Transverse colon (tissue), 4 donors: ENCODE measurements around the gene KLHL22. TPM values are rescaled to one million over a fixed set of nuclear protein-coding genes. Genes with fewer than 3 reads are reported as not detected.

Experiments
- DNase-seq: peaks from one replicate; pipeline ENCODE4 v3.0.0-alpha.2; 2019
- H3K27ac ChIP-seq, 4 donors: fragments of 200-600 bp; sonication (generic); 2 replicates each; pipeline ENCODE4 v1.5.1; 2016 to 2018; ENCODE audit warnings: inconsistent platforms in 4 of 4
- H3K27me3 ChIP-seq: fragments of 200-600 bp; sonication (generic); 2 replicates; pipeline ENCODE4 v1.5.1; 2017; ENCODE audit warnings: inconsistent platforms
- H3K36me3 ChIP-seq, 4 donors: fragments of 200-600 bp; sonication (generic); 2 replicates each; pipeline ENCODE4 v1.5.1; 2017 to 2019; ENCODE audit warnings: inconsistent platforms in 4 of 4
- H3K4me1 ChIP-seq, 4 donors: fragments of 200-600 bp; sonication (generic); 2 replicates each; pipeline ENCODE4 v1.5.1; 2017 to 2020; ENCODE audit warnings: inconsistent platforms in 4 of 4
- H3K4me3 ChIP-seq, 4 donors: fragments of 200-600 bp; sonication (generic); 1 replicate in 1 of 4; 2 replicates in 3 of 4; pipeline versions ENCODE4 v1.5.1 to v1.6.1; 2017 to 2019; ENCODE audit warnings: inconsistent platforms in 4 of 4
- H3K9me3 ChIP-seq, 2 donors: fragments of 200-600 bp; sonication (generic); 2 replicates each; pipeline ENCODE4 v1.5.1; 2017 to 2019; ENCODE audit warnings: inconsistent platforms in 2 of 2
- CTCF ChIP-seq, 5 experiments: fragments of 200-600 bp in 3 of 5; fragments of 450-650 bp in 2 of 5; sonication (generic) in 3 of 5; IDR thresholded peaks; 1 replicate in 2 of 5; 2 replicates in 3 of 5; pipeline ENCODE4 v1.5.1; 2016 to 2017; ENCODE audit warnings: antibody characterized with exemption in 5 of 5, inconsistent platforms in 3 of 5, mild to moderate bottlenecking in 2 of 5, moderate library complexity in 1 of 5
- EP300 ChIP-seq: sonication (generic); formaldehyde crosslinking; IDR thresholded peaks from one replicate; pipeline ENCODE4 v1.6.1; 2017; ENCODE audit warnings: antibody characterized with exemption, low read depth
- POLR2A ChIP-seq: fragments of 450-650 bp; IDR thresholded peaks from one replicate; pipeline ENCODE4 v1.6.1; 2016; ENCODE audit warnings: antibody characterized with exemption, mild to moderate bottlenecking, moderate library complexity
- POLR2AphosphoS5 ChIP-seq, 3 donors: sonication (generic); formaldehyde crosslinking; IDR thresholded peaks; one replicate each; pipeline ENCODE4 v1.6.1; 2016; ENCODE audit warnings: antibody characterized with exemption in 3 of 3
- whole genome bisulfite sequencing, 2 donors: methylation state at CpG; one replicate each; pipeline ENCODE4 v1.1.5; 2018; ENCODE audit warnings: low coverage in 1 of 2; 5-methylcytosine and 5-hydroxymethylcytosine counted together
- in situ Hi-C, 4 donors: fragments of 200-750 bp; cut with MboI; loops; one replicate each; pipeline versions ENCODE4 v1.15.0 to v1.15.1; 2017; ENCODE audit warnings: low sequenced_read_pairs in 3 of 4, low pct_ligation_motif_present in 1 of 4, low pct_unique_long_range_greater_than_20kb in 1 of 4
- intact Hi-C: fragments of 100-400 bp; cut with DNase I; formaldehyde crosslinking; loops from one replicate; pipeline ENCODE4 v1.15.1; 2023; ENCODE audit warnings: low total_unique reads
- total RNA-seq, 4 donors: library from RNA; depleted of rRNA; stranded (reverse); fragments of >200 nt; gene quantifications; one replicate each; pipeline ENCODE4 v1.1.0, GENCODE V29; 2016

The KLHL22 gene
- total RNA-seq, 4 donors from 2014 or later, result 12.7 to 75.9 (median 16.9) TPM

- intact Hi-C loops, result loop anchor here (2.0 kb wide), 1 partner anchor 39 kb away; no protein-coding TSS in a partner anchor
- peaks cover 0 to 3% (median 0%) of the 10 kb centered on the region in 4 donors for H3K36me3 ChIP-seq
- H3K27ac ChIP-seq, result no peak overlapping the region
- 80 to 95% methylated on average over 1 to 15 of the region's 15 CpGs for WGBS, 2 donors
- H3K4me1 ChIP-seq, result no peaks in the 10 kb centered on the region
- no peak for DNase-seq
- no peaks in the 10 kb centered on the region for H3K27me3 ChIP-seq
- in situ Hi-C loops, result no loop called here
- H3K4me3 ChIP-seq, result no peak overlapping the region
- TF ChIP-seq EP300, result no peak
- H3K9me3 ChIP-seq, result no peaks in the 10 kb centered on the region
These were observed 37.9 kb downstream of the KLHL22 start for GRCh38 chr22:20457506-20458240.

- in situ Hi-C loops, result no loop called here
- Histone ChIP-seq H3K4me1 (no peaks in the 10 kb centered on the region), H3K27ac (no peak overlapping the region), H3K27me3 (no peaks in the 10 kb centered on the region), H3K9me3 (no peaks in the 10 kb centered on the region), H3K4me3 (no peak overlapping the region), H3K36me3 (peaks cover 0 to 3% (median 0%) of the 10 kb centered on the region in 4 donors)
- DNase-seq, result no peak
- 90% methylated on average over 3 of the region's 3 CpGs; no CpG with 5 or more reads in 1 of the 2 donors for WGBS, 2 donors
- intact Hi-C loops, result loop anchor here (2.0 kb wide), 1 partner anchor 38 kb away; no protein-coding TSS in a partner anchor
- no peak for TF ChIP-seq CTCF (IDR thresholded peaks at IDR 0.05)
- TF ChIP-seq EP300, result no peak
- TF ChIP-seq POLR2A, result no peak
- no peak for TF ChIP-seq POLR2AphosphoS5 (IDR thresholded peaks at IDR 0.05)
These were observed 38.9 kb downstream of the KLHL22 start for GRCh38 chr22:20456722-20457076.

GRCh38 chr22:20456064-20456721 is 39.4 kb downstream of the KLHL22 start:
- Histone ChIP-seq H3K4me3 (no peak overlapping the region), H3K36me3 (peaks cover 0 to 3% (median 0%) of the 10 kb centered on the region in 4 donors), H3K9me3 (no peaks in the 10 kb centered on the region), H3K4me1 (no peaks in the 10 kb centered on the region), H3K27me3 (no peaks in the 10 kb centered on the region), H3K27ac (no peak overlapping the region)
- DNase-seq, result peak; percentile 65
- intact Hi-C loops, result loop anchor here (2.0 kb wide), 1 partner anchor 37 kb away; no protein-coding TSS in a partner anchor
- TF ChIP-seq POLR2AphosphoS5 (IDR thresholded peaks at IDR 0.05) (no peak), CTCF (IDR thresholded peaks at IDR 0.05) (peak; percentile 83 to 93 (median 87)), POLR2A (no peak), EP300 (no peak)
- in situ Hi-C loops, result no loop called here
- WGBS, 2 donors, result 17% methylated on average over 6 of the region's 6 CpGs; no CpG with 5 or more reads in 1 of the 2 donors

- intact Hi-C loops, result loop anchor here (2.0 kb wide), 1 partner anchor 37 kb away; no protein-coding TSS in a partner anchor
- H3K9me3 ChIP-seq, result no peaks in the 10 kb centered on the region
- no peaks in the 10 kb centered on the region for H3K4me1 ChIP-seq
- H3K36me3 ChIP-seq, result peaks cover 0 to 3% (median 0%) of the 10 kb centered on the region in 4 donors
- in situ Hi-C loops, result no loop called here
- H3K4me3 ChIP-seq, result no peak overlapping the region
- no peak for DNase-seq
- TF ChIP-seq CTCF (IDR thresholded peaks at IDR 0.05) (no peak), POLR2A (no peak), POLR2AphosphoS5 (IDR thresholded peaks at IDR 0.05) (no peak), EP300 (no peak)
- no peaks in the 10 kb centered on the region for H3K27me3 ChIP-seq
- H3K27ac ChIP-seq, result no peak overlapping the region
- WGBS, 2 donors, result 85 to 86% methylated on average over 6 to 8 of the region's 8 CpGs
These were observed 39.9 kb downstream of the KLHL22 start for GRCh38 chr22:20455709-20456063.
